ENCODE data around the gene GDE1. TPM values are rescaled to one million over a fixed set of nuclear protein-coding genes. Genes with fewer than 3 reads are reported as not detected.

GDE1 gene
- total and polyA plus RNA-seq, 7 experiments from 2014 or later, result 16.6 to 27.6 (median 21.1) TPM

GRCh38 chr16:19485611-19486010, 36.3 kb downstream of the GDE1 start:
- CTCF ChIA-PET, result no interaction called here
- no peak overlapping the region for H3K27ac Mint-ChIP-seq
- Histone ChIP-seq H3K4me1 (ENCODE audit: control insufficient read depth in 2 of 2, insufficient read depth in 2 of 2, low read length in 2 of 2) (no peaks in the 10 kb centered on the region), H3K36me3 (ENCODE audit: control insufficient read depth in 2 of 3, insufficient read depth in 3 of 3, low read length in 3 of 3) (no peaks in the 10 kb centered on the region), H3K4me3 (ENCODE audit: low read length) (no peak overlapping the region), H3K9me3 (ENCODE audit: control insufficient read depth in 2 of 3, low read length in 3 of 3) (no peaks in the 10 kb centered on the region), H3K27ac (ENCODE audit: low read depth, low read length) (no peak overlapping the region), H3K27me3 (ENCODE audit: control insufficient read depth in 2 of 2, insufficient read depth in 2 of 2, low read length in 2 of 2) (no peaks in the 10 kb centered on the region)
- DNase-seq (no peak), ATAC-seq (no peak)
- no peaks in the 10 kb centered on the region for H3K27me3 Mint-ChIP-seq
- H3K36me3 Mint-ChIP-seq, result no peaks in the 10 kb centered on the region
- H3K4me1 Mint-ChIP-seq, result no peaks in the 10 kb centered on the region
- H3K9me3 Mint-ChIP-seq, result no peaks in the 10 kb centered on the region
- H3K4me3 Mint-ChIP-seq, result no peak overlapping the region
- intact Hi-C loops (cut with micrococcal nuclease), result no loop called here
- POLR2A ChIA-PET, result no interaction called here

- intact Hi-C loops (cut with micrococcal nuclease), result no loop called here
- H3K36me3 ChIP-seq (ENCODE audit: control insufficient read depth in 2 of 3, insufficient read depth in 3 of 3, low read length in 3 of 3), result no peaks in the 10 kb centered on the region
- H3K4me1 Mint-ChIP-seq, result no peaks in the 10 kb centered on the region
- DNase-seq (no peak), ATAC-seq (no peak)
- no peaks in the 10 kb centered on the region for H3K9me3 Mint-ChIP-seq
- ChIA-PET POLR2A (no interaction called here), CTCF (no interaction called here)
- H3K4me3 ChIP-seq (ENCODE audit: low read length), result no peak overlapping the region
- H3K4me3 Mint-ChIP-seq, result no peak overlapping the region
- H3K36me3 Mint-ChIP-seq, result no peaks in the 10 kb centered on the region
- no peaks in the 10 kb centered on the region for H3K27me3 ChIP-seq (ENCODE audit: control insufficient read depth in 2 of 2, insufficient read depth in 2 of 2, low read length in 2 of 2)
- H3K4me1 ChIP-seq (ENCODE audit: control insufficient read depth in 2 of 2, insufficient read depth in 2 of 2, low read length in 2 of 2), result no peaks in the 10 kb centered on the region
- H3K9me3 ChIP-seq (ENCODE audit: control insufficient read depth in 2 of 3, low read length in 3 of 3), result no peaks in the 10 kb centered on the region
- no peak overlapping the region for H3K27ac ChIP-seq (ENCODE audit: low read depth, low read length)
- H3K27me3 Mint-ChIP-seq, result peaks cover 0 to 4% (median 0%) of the 10 kb centered on the region in 5 donors
- no peak overlapping the region for H3K27ac Mint-ChIP-seq
These were observed 37.8 kb downstream of the GDE1 start for GRCh38 chr16:19484096-19484495.

GRCh38 chr16:19482291-19482690, 39.6 kb downstream of the GDE1 start:
- H3K36me3 ChIP-seq (ENCODE audit: control insufficient read depth in 2 of 3, insufficient read depth in 3 of 3, low read length in 3 of 3), result no peaks in the 10 kb centered on the region
- H3K27me3 Mint-ChIP-seq, result peaks cover 0 to 11% (median 8%) of the 10 kb centered on the region in 5 donors
- no peaks in the 10 kb centered on the region for H3K9me3 ChIP-seq (ENCODE audit: control insufficient read depth in 2 of 3, low read length in 3 of 3)
- H3K27me3 ChIP-seq (ENCODE audit: control insufficient read depth in 2 of 2, insufficient read depth in 2 of 2, low read length in 2 of 2), result no peaks in the 10 kb centered on the region
- peaks cover 0 to 4% (median 0%) of the 10 kb centered on the region in 11 donors for H3K9me3 Mint-ChIP-seq
- H3K27ac Mint-ChIP-seq, result no peak overlapping the region
- no peak overlapping the region for H3K4me3 Mint-ChIP-seq
- ATAC-seq (no peak), DNase-seq (no peak)
- POLR2A ChIA-PET, result interaction anchor here (0.6 kb wide), 1 partner anchor 11 kb away, joined by 4 read pairs; no protein-coding TSS in a partner anchor
- H3K4me3 ChIP-seq (ENCODE audit: low read length), result no peak overlapping the region
- no peaks in the 10 kb centered on the region for H3K36me3 Mint-ChIP-seq
- H3K27ac ChIP-seq (ENCODE audit: low read depth, low read length), result no peak overlapping the region
- intact Hi-C loops (cut with micrococcal nuclease), result no loop called here
- H3K4me1 ChIP-seq (ENCODE audit: control insufficient read depth in 2 of 2, insufficient read depth in 2 of 2, low read length in 2 of 2), result no peaks in the 10 kb centered on the region
- CTCF ChIA-PET, result no interaction called here
- H3K4me1 Mint-ChIP-seq, result no peaks in the 10 kb centered on the region

GRCh38 chr16:19481769-19482168, 40.1 kb downstream of the GDE1 start:
- Mint-ChIP-seq H3K27me3 (peaks cover 0 to 11% (median 8%) of the 10 kb centered on the region in 5 donors), H3K27ac (no peak overlapping the region), H3K9me3 (peaks cover 0 to 4% (median 0%) of the 10 kb centered on the region in 11 donors), H3K4me1 (no peaks in the 10 kb centered on the region), H3K4me3 (no peak overlapping the region), H3K36me3 (no peaks in the 10 kb centered on the region)
- H3K4me3 ChIP-seq (ENCODE audit: low read length), result no peak overlapping the region
- no peak overlapping the region for H3K27ac ChIP-seq (ENCODE audit: low read depth, low read length)
- H3K9me3 ChIP-seq (ENCODE audit: control insufficient read depth in 2 of 3, low read length in 3 of 3), result no peaks in the 10 kb centered on the region
- CTCF ChIA-PET, result no interaction called here
- H3K36me3 ChIP-seq (ENCODE audit: control insufficient read depth in 2 of 3, insufficient read depth in 3 of 3, low read length in 3 of 3), result no peaks in the 10 kb centered on the region
- POLR2A ChIA-PET, result interaction anchor here (0.6 kb wide), 1 partner anchor 12 kb away, joined by 4 read pairs; no protein-coding TSS in a partner anchor
- no peak for DNase-seq
- ATAC-seq, result no peak
- intact Hi-C loops (cut with micrococcal nuclease), result no loop called here
- no peaks in the 10 kb centered on the region for H3K4me1 ChIP-seq (ENCODE audit: control insufficient read depth in 2 of 2, insufficient read depth in 2 of 2, low read length in 2 of 2)
- no peaks in the 10 kb centered on the region for H3K27me3 ChIP-seq (ENCODE audit: control insufficient read depth in 2 of 2, insufficient read depth in 2 of 2, low read length in 2 of 2)

- ATAC-seq, result no peak
These were observed 40.6 kb downstream of the GDE1 start for GRCh38 chr16:19481296-19481695.

GRCh38 chr16:19479302-19479721, 42.6 kb downstream of the GDE1 start:
- H3K4me3 ChIP-seq (ENCODE audit: low read length), result no peak overlapping the region
- ChIA-PET POLR2A (no interaction called here), CTCF (no interaction called here)
- Mint-ChIP-seq H3K27ac (no peak overlapping the region), H3K27me3 (peaks cover 0 to 17% (median 11%) of the 10 kb centered on the region in 5 donors), H3K9me3 (peaks cover 0 to 4% (median 0%) of the 10 kb centered on the region in 11 donors), H3K4me1 (no peaks in the 10 kb centered on the region), H3K36me3 (no peaks in the 10 kb centered on the region), H3K4me3 (no peak overlapping the region)
- H3K9me3 ChIP-seq (ENCODE audit: control insufficient read depth in 2 of 3, low read length in 3 of 3), result no peaks in the 10 kb centered on the region
- H3K27me3 ChIP-seq (ENCODE audit: control insufficient read depth in 2 of 2, insufficient read depth in 2 of 2, low read length in 2 of 2), result no peaks in the 10 kb centered on the region
- ATAC-seq, result no peak
- H3K36me3 ChIP-seq (ENCODE audit: control insufficient read depth in 2 of 3, insufficient read depth in 3 of 3, low read length in 3 of 3), result no peaks in the 10 kb centered on the region
- intact Hi-C loops (cut with micrococcal nuclease), result no loop called here
- no peaks in the 10 kb centered on the region for H3K4me1 ChIP-seq (ENCODE audit: control insufficient read depth in 2 of 2, insufficient read depth in 2 of 2, low read length in 2 of 2)
- H3K27ac ChIP-seq (ENCODE audit: low read depth, low read length), result no peak overlapping the region
- no peak for DNase-seq

More at GRCh38 chr16:19481296-19481695, 40.6 kb downstream of the GDE1 start:
- no peaks in the 10 kb centered on the region for H3K36me3 ChIP-seq (ENCODE audit: control insufficient read depth in 2 of 3, insufficient read depth in 3 of 3, low read length in 3 of 3)
- no peaks in the 10 kb centered on the region for H3K4me1 ChIP-seq (ENCODE audit: control insufficient read depth in 2 of 2, insufficient read depth in 2 of 2, low read length in 2 of 2)
- Mint-ChIP-seq H3K27me3 (peaks cover 0 to 11% (median 8%) of the 10 kb centered on the region in 5 donors), H3K36me3 (no peaks in the 10 kb centered on the region), H3K4me3 (no peak overlapping the region), H3K4me1 (no peaks in the 10 kb centered on the region), H3K27ac (no peak overlapping the region), H3K9me3 (peaks cover 0 to 4% (median 0%) of the 10 kb centered on the region in 11 donors)
- H3K4me3 ChIP-seq (ENCODE audit: low read length), result no peak overlapping the region
- intact Hi-C loops (cut with micrococcal nuclease), result no loop called here
- CTCF ChIA-PET, result no interaction called here
- H3K9me3 ChIP-seq (ENCODE audit: control insufficient read depth in 2 of 3, low read length in 3 of 3), result no peaks in the 10 kb centered on the region
- no peaks in the 10 kb centered on the region for H3K27me3 ChIP-seq (ENCODE audit: control insufficient read depth in 2 of 2, insufficient read depth in 2 of 2, low read length in 2 of 2)
- no peak for DNase-seq
- no peak overlapping the region for H3K27ac ChIP-seq (ENCODE audit: low read depth, low read length)
- POLR2A ChIA-PET, result no interaction called here

GRCh38 chr16:19478505-19478904, 43.4 kb downstream of the GDE1 start:
- ChIA-PET POLR2A (no interaction called here), CTCF (no interaction called here)
- no peak overlapping the region for H3K4me3 ChIP-seq (ENCODE audit: low read length)
- H3K9me3 Mint-ChIP-seq, result peaks cover 0 to 4% (median 0%) of the 10 kb centered on the region in 11 donors
- H3K4me3 Mint-ChIP-seq, result no peak overlapping the region
- H3K27me3 Mint-ChIP-seq, result peaks cover 0 to 19% (median 11%) of the 10 kb centered on the region in 5 donors
- no peak for ATAC-seq
- H3K4me1 ChIP-seq (ENCODE audit: control insufficient read depth in 2 of 2, insufficient read depth in 2 of 2, low read length in 2 of 2), result no peaks in the 10 kb centered on the region
- H3K27ac ChIP-seq (ENCODE audit: low read depth, low read length), result no peak overlapping the region
- H3K36me3 Mint-ChIP-seq, result no peaks in the 10 kb centered on the region
- H3K27ac Mint-ChIP-seq, result no peak overlapping the region
- no peaks in the 10 kb centered on the region for H3K27me3 ChIP-seq (ENCODE audit: control insufficient read depth in 2 of 2, insufficient read depth in 2 of 2, low read length in 2 of 2)
- DNase-seq, result no peak
- H3K9me3 ChIP-seq (ENCODE audit: control insufficient read depth in 2 of 3, low read length in 3 of 3), result no peaks in the 10 kb centered on the region
- H3K36me3 ChIP-seq (ENCODE audit: control insufficient read depth in 2 of 3, insufficient read depth in 3 of 3, low read length in 3 of 3), result no peaks in the 10 kb centered on the region
- intact Hi-C loops (cut with micrococcal nuclease), result no loop called here
- no peaks in the 10 kb centered on the region for H3K4me1 Mint-ChIP-seq
